GM10248 (cell line): ENCODE measurements around the gene SNAP47.

ENCODE experiments used
- CTCF ChIA-PET: fragments of 300-600 bp; sonication (Branson Sonifier 250); formaldehyde crosslinking; extraction: SDS; loops from one replicate; lab custom pipeline; 2021; ENCODE audit warnings: antibody characterized with exemption; lab: Yijun Ruan, JAX
- POLR2A ChIA-PET: fragments of 350-650 bp; sonication (Branson Sonifier 250); formaldehyde crosslinking; extraction: SDS; loops from one replicate; lab custom pipeline; 2020; ENCODE audit warnings: antibody characterized with exemption; lab: Yijun Ruan, JAX
- DNase-seq: peaks from one replicate; pipeline ENCODE4 v3.0.0; 2012; ENCODE audit errors: extremely low spot score
- TF ChIP-seq, protein P1 (sequence below): IDR thresholded peaks from 2 replicates; pipeline ENCODE4 v1.5.1; 2012; ENCODE audit warnings: mild to moderate bottlenecking, low read depth; ENCODE audit errors: extremely low read depth, missing control alignments, control extremely low read depth

Gene SNAP47

DNA sequence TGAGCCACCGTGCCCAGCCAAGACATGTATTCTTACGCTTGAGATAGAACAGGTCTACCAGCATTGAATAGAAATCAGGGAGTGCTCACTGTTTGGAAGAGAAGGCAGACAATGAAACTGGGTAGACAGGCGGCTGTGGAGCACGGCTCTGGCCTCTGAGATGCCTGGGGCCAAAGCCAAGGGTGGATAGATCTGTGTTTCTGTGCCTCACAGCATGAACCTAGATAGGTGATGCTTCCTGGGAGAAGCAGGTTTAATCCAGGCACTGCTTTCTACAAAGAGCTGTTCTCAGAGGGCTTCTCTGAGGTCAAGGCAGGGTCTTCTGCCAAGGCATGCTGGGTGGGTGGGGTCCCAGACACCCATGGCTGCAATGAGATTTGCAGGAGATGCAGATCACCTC, 55.6 kb downstream of the SNAP47 start:
- ChIA-PET CTCF (interaction anchor here (1.2 kb wide), 1 partner anchor 29 kb away, joined by 3 read pairs; no protein-coding TSS in a partner anchor), POLR2A (no interaction called here)
- DNase-seq = no peak
- TF ChIP-seq, protein P1, sequence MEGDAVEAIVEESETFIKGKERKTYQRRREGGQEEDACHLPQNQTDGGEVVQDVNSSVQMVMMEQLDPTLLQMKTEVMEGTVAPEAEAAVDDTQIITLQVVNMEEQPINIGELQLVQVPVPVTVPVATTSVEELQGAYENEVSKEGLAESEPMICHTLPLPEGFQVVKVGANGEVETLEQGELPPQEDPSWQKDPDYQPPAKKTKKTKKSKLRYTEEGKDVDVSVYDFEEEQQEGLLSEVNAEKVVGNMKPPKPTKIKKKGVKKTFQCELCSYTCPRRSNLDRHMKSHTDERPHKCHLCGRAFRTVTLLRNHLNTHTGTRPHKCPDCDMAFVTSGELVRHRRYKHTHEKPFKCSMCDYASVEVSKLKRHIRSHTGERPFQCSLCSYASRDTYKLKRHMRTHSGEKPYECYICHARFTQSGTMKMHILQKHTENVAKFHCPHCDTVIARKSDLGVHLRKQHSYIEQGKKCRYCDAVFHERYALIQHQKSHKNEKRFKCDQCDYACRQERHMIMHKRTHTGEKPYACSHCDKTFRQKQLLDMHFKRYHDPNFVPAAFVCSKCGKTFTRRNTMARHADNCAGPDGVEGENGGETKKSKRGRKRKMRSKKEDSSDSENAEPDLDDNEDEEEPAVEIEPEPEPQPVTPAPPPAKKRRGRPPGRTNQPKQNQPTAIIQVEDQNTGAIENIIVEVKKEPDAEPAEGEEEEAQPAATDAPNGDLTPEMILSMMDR = no peak

DNA sequence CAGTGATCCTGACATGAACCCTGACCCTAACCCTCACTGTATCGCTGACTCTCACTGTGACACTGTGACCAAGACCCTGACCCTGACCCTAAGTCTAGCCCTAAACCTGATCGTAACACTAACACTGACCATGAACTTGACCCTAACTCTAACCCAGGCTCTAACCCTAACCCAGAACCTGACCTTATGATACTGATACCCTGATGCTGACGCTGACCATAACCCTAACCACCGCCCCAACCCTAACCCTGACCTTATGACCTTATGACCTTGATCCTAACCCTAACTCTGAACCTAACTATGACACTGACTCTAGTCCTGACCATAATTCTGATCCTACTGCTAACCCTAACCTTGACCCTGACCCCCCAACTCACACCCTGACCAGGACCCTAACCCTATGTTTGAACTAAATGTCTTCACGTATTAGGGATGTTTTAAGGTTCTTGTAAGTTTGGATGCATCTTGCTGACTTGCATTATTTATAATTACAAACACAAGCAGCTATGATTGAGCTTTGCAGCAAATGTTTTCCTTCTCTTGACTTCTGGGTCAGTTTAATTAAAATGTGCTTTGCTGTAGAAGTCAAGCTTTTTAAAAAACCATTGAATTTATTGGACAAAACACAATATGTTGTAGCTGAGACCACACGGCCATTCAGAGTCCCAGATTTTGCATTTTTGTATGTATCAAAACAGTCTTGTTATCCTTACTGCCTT, 56.3 kb downstream of the SNAP47 start:
- ChIA-PET CTCF (interaction anchor here (1.2 kb wide), 1 partner anchor 29 kb away, joined by 3 read pairs; no protein-coding TSS in a partner anchor), POLR2A (no interaction called here)
- no peak for DNase-seq
- TF ChIP-seq, protein P1 = no peak

DNA sequence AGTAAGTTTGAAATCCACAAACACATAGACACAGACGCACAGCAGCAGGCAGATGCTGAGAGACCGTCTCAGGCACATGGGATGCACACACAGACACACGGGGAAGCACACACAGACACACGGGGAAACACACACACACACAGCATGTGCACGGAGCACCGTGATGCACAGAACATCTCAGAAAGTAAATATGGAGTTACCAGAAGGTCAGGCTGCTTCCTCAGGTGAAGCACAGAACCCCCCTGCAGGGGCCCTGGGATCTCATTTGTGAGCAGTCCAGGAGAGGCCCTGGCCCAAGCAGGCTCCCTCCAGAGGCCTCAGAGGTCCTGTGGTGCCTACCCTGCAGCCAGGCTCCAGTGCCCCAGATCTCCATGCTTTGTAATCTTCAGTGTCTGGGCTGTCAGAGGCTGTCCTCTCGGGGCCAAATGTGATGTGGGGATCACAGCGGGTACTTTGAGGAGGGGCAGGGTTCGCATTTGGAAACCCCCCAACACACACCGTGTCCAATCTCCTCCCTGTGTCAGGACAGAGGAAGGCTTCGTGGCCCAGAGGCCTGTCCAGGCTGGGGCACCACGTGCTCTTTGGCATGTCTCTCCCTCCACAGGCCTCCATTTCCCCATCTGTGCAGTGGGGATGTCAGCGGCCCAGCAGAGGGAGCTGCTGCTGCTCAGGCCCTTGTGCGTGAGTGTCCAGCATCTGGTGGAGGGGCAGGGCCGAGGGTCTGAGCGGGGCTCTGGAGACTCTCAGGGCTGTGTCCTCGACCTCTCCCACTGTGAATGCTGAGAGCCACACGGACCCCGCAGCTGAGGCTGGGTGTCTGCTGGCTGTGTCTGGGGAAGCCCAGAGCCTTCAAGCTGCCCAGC, 57.2 kb downstream of the SNAP47 start:
- no peak for DNase-seq
- POLR2A ChIA-PET = no interaction called here
- CTCF ChIA-PET = interaction anchor here (1.1 to 1.2 kb wide), 2 partner anchors 11 to 30 kb away, joined by 3 read pairs; no protein-coding TSS in a partner anchor
- TF ChIP-seq, protein P1 = no peak

DNA sequence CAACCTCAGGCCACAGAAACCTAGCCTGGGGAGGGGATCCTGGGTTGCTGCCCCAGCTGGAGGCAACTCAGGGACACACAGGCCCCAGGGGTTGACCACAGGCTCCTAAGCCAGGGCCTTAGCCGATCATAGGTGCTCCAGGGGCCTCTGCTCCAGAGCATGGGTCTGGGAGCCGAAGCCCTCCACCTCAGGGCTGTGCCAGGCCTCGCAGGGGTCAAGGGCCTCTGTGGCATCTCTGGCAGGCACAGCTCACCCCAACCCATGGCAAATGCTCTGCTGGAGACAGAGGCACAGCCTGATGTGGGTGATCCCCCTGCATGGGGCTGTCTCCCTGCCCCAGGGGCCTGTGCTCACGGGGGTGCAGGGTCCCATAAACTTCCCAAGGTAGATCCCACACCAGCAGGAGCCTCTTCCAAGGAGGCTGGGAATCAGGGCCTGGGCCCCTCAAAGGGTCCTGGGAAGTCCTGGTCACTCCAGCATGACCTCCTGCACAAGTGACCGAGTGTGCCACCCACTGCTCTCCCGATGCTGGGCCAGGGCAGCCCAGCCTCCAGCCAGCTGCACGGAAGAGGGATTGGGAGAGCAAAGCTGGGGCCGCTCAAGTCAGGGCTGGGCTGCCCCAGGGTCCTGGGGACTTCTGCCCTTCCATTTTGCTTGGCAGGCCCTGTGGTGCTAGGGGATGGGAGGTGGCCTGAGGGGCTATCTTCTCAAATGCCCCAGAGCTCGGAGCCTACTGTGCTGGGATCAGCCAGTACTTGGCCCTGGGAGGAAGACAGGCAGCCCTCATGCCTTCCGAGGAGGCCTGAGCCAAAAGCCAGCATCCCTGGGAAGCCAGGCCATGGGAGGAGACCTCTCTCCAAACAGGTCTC, 58.1 kb downstream of the SNAP47 start:
- CTCF ChIA-PET = interaction anchor here (1.1 kb wide), 1 partner anchor 10 kb away, joined by 3 read pairs; no protein-coding TSS in a partner anchor
- POLR2A ChIA-PET = no interaction called here
- TF ChIP-seq, protein P1 = no peak
- DNase-seq = peak; percentile 14

DNA sequence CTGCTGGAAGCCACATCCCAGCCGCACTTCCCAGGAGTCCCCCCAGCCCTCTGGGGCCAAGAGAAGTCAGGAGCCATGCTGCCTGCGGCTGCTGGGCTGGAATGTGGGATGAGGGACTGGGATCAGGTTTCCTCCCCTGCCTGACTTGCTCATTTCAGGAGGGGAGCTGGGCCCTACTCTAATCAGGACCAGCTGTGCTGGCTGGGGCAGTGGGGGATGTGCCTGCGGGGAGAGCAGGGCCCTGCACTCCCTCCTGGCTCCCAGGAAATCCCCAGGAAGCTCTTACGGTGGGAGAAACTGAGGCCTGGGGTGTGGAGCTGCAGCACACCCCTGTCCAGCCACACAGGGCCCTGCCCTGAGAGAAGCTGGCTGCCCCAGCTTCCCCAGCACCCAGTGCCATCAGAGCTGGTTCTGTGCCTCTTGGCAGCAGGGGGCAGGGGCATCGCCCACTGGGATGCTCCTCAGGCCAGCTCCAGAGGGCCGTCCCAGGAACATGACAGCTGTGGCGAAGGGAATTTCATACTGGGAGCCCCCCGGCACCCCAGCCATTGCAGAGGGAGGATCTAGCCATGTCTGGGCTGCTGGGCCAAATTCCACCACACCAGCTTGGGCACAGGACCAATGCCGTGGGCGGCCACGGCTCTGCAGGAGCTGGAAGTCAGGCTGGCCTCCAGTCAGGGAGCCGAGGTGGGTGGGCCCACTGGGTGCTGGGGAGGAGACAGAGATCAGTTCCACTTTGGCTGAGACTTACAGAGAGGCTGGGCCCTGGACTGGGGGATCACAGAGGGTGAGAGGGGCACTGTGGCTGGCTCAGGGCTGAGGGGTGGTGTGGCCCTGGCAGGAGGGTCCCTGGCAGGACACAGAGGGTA, 58.9 kb downstream of the SNAP47 start:
- DNase-seq = peak; percentile 16
- POLR2A ChIA-PET = no interaction called here
- CTCF ChIA-PET = interaction anchor here (1.1 to 1.4 kb wide), 2 partner anchors 9 to 30 kb away, joined by 3 to 5 read pairs; no protein-coding TSS in a partner anchor
- TF ChIP-seq, protein P1 = no peak
